OCI-LY7 (cell line): ENCODE results near the gene MTCH1. TPM values are rescaled to one million over a fixed set of nuclear protein-coding genes. Genes with fewer than 3 reads are reported as not detected.
A peak's percentile ranks its signal among the peaks of the same experiment; 100 is the strongest.

ENCODE experiments used
- BruUV-seq: library from RNA; stranded (reverse); fragments of 400-500 nt; replicated peaks from 2 replicates; lab custom pipeline; 2021; lab: Mats Ljungman, UMichigan
- CTCF ChIA-PET: fragments of 300-600 bp; sonication (Branson Sonifier 250); formaldehyde crosslinking; loops from one replicate; lab custom pipeline; 2022; ENCODE audit warnings: antibody characterized with exemption; ENCODE audit not compliant: unreplicated experiment; lab: Charles Lee
- POLR2A ChIA-PET: fragments of 300-600 bp; sonication (Branson Sonifier 250); formaldehyde crosslinking; loops from one replicate; lab custom pipeline; 2022; ENCODE audit warnings: antibody characterized with exemption; lab: Charles Lee
- DNase-seq: peaks from one replicate; pipeline ENCODE4 v3.0.0-alpha.2; 2015; ENCODE audit warnings: low spot score
- H2AFZ ChIP-seq: fragments of 200-600 bp; sonication (generic), shearing (Covaris generic); 2 replicates; pipeline ENCODE4 v1.6.1; 2014; ENCODE audit warnings: mild to moderate bottlenecking, antibody characterized with exemption, low read length, moderate library complexity
- H3K27ac ChIP-seq: fragments of 200-600 bp; sonication (generic); 2 replicates; pipeline ENCODE4 v1.5.1; 2014; ENCODE audit warnings: mixed run types, low read depth, mild to moderate bottlenecking, moderate library complexity, low read length, inconsistent platforms; ENCODE audit not compliant: poor library complexity, severe bottlenecking
- H3K36me3 ChIP-seq: fragments of 200-600 bp; sonication (generic); 2 replicates; pipeline ENCODE4 v1.6.1; 2014; ENCODE audit warnings: mild to moderate bottlenecking, antibody characterized with exemption, low read length, moderate library complexity, mixed read lengths; ENCODE audit not compliant: insufficient read depth
- H3K4me1 ChIP-seq: fragments of 200-600 bp; sonication (generic); 2 replicates; pipeline ENCODE4 v1.5.1; 2014; ENCODE audit warnings: mild to moderate bottlenecking, low read length; ENCODE audit not compliant: insufficient read depth, poor library complexity, severe bottlenecking
- H3K4me2 ChIP-seq: fragments of 200-600 bp; sonication (generic); 2 replicates; pipeline ENCODE4 v1.6.1; 2014; ENCODE audit warnings: mild to moderate bottlenecking, low read length
- H3K4me3 ChIP-seq: fragments of 200-600 bp; sonication (generic); 2 replicates; pipeline ENCODE4 v1.5.1; 2014; ENCODE audit warnings: mild to moderate bottlenecking, low read depth, low read length; ENCODE audit not compliant: poor library complexity, severe bottlenecking
- H3K79me2 ChIP-seq: fragments of 200-600 bp; sonication (generic); 2 replicates; pipeline ENCODE4 v1.6.1; 2016; ENCODE audit warnings: low read depth, mild to moderate bottlenecking, low read length, moderate library complexity, mixed read lengths; ENCODE audit not compliant: insufficient read depth
- H3K9me2 ChIP-seq: fragments of 200-600 bp; sonication (generic); 2 replicates; pipeline ENCODE4 v1.6.1; 2016; ENCODE audit warnings: mild to moderate bottlenecking, low read length, mixed read lengths; ENCODE audit not compliant: insufficient read depth
- H3K9me3 ChIP-seq: fragments of 200-600 bp; sonication (generic); 2 replicates; pipeline ENCODE4 v1.6.1; 2014; ENCODE audit warnings: mild to moderate bottlenecking, mixed run types, low read length, mixed read lengths
- H4K20me1 ChIP-seq: fragments of 200-600 bp; sonication (generic); 2 replicates; pipeline ENCODE4 v1.6.1; 2014; ENCODE audit warnings: mild to moderate bottlenecking, antibody characterized with exemption, low read length, moderate library complexity, mixed read lengths; ENCODE audit not compliant: insufficient read depth
- EZH2phosphoT487 ChIP-seq: fragments of 200-600 bp; sonication (generic); IDR thresholded peaks from 2 replicates; pipeline ENCODE4 v1.6.1; 2018; ENCODE audit warnings: low read depth, borderline replicate concordance, mild to moderate bottlenecking, mixed run types, antibody characterized with exemption, low read length, moderate library complexity, mixed read lengths
- intact Hi-C: fragments of 100-400 bp; cut with micrococcal nuclease; formaldehyde crosslinking; loops from one replicate; pipeline ENCODE4 v1.10.0; 2022; ENCODE audit not compliant: unreplicated experiment
- total RNA-seq, 2 experiments: library from RNA; depleted of rRNA in 1 of 2; stranded (reverse); fragments of >200 nt in 1 of 2; shearing (Covaris generic) in 1 of 2; gene quantifications; 2 replicates each; pipeline ENCODE4 v1.2.3, GENCODE V29; 2014 to 2022
- TF ChIP-seq, protein P1 (sequence below): fragments of 200-600 bp; sonication (generic); conservative IDR thresholded peaks from 2 replicates; pipeline ENCODE4 v1.5.1; 2014; ENCODE audit warnings: mild to moderate bottlenecking, antibody characterized with exemption, low read length, moderate library complexity, mixed read lengths

MTCH1 gene
- total RNA-seq, 2 experiments from 2014 or later: 72.5 to 93.7 TPM

GRCh38 chr6:37021356-37022129 lies 35.5 kb upstream of the MTCH1 start:
- Histone ChIP-seq H3K27ac (no peak overlapping the region), H3K4me1 (peaks cover 13% of the 10 kb centered on the region), H3K79me2 (no peaks in the 10 kb centered on the region), H3K9me2 (no peaks in the 10 kb centered on the region), H2AFZ (no peak overlapping the region), H3K4me3 (no peak overlapping the region), H3K36me3 (no peaks in the 10 kb centered on the region), H3K9me3 (no peaks in the 10 kb centered on the region), H3K4me2 (no peak overlapping the region), H4K20me1 (no peaks in the 10 kb centered on the region)
- POLR2A ChIA-PET: no interaction called here
- CTCF ChIA-PET: interaction anchor here (0.5 to 1.0 kb wide), 2 partner anchors 151 to 176 kb away, joined by 3 to 4 read pairs; no protein-coding TSS in a partner anchor
- BruUV-seq: no TSS peak
- peak; percentile 45 for DNase-seq
- intact Hi-C loops: no loop called here
- TF ChIP-seq, protein P1, sequence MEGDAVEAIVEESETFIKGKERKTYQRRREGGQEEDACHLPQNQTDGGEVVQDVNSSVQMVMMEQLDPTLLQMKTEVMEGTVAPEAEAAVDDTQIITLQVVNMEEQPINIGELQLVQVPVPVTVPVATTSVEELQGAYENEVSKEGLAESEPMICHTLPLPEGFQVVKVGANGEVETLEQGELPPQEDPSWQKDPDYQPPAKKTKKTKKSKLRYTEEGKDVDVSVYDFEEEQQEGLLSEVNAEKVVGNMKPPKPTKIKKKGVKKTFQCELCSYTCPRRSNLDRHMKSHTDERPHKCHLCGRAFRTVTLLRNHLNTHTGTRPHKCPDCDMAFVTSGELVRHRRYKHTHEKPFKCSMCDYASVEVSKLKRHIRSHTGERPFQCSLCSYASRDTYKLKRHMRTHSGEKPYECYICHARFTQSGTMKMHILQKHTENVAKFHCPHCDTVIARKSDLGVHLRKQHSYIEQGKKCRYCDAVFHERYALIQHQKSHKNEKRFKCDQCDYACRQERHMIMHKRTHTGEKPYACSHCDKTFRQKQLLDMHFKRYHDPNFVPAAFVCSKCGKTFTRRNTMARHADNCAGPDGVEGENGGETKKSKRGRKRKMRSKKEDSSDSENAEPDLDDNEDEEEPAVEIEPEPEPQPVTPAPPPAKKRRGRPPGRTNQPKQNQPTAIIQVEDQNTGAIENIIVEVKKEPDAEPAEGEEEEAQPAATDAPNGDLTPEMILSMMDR: peak; percentile 71
- no peak for TF ChIP-seq EZH2phosphoT487

DNA sequence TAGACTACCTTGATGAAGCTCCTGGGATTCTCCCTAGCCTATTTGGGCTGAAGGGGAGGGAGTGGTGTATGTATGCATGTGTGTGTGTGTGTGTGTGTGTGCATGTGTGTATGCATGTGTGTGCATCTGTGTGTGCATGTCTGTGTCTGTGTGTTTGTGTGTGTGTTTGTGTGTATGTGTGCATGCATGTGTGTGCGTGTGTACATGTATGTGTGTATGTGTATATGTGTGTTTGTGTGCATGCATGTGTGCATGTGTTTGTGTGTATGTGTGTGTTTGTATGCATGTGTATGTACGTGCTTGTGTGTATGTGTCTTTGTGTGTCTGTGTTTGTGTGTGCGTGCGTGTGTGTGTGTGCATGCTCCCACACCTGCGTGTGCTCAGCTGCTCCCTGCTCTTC lies 34.8 kb upstream of the MTCH1 start:
- DNase-seq: no peak
- TF ChIP-seq EZH2phosphoT487: no peak
- TF ChIP-seq, protein P1: no peak
- peaks cover 13% of the 10 kb centered on the region for H3K4me1 ChIP-seq
- BruUV-seq: no TSS peak
- H3K4me3 ChIP-seq: no peak overlapping the region
- CTCF ChIA-PET: interaction anchor here (1.0 kb wide), 1 partner anchor 152 kb away, joined by 4 read pairs; no protein-coding TSS in a partner anchor
- no peaks in the 10 kb centered on the region for H3K9me2 ChIP-seq
- intact Hi-C loops: no loop called here
- no peak overlapping the region for H3K27ac ChIP-seq
- H3K9me3 ChIP-seq: no peaks in the 10 kb centered on the region
- no peaks in the 10 kb centered on the region for H3K36me3 ChIP-seq
- H4K20me1 ChIP-seq: no peaks in the 10 kb centered on the region
- H3K4me2 ChIP-seq: no peak overlapping the region
- H2AFZ ChIP-seq: no peak overlapping the region
- POLR2A ChIA-PET: interaction anchor here (0.6 kb wide), 1 partner anchor 138 kb away, joined by 3 read pairs; no protein-coding TSS in a partner anchor
- H3K79me2 ChIP-seq: no peaks in the 10 kb centered on the region

- Histone ChIP-seq H3K4me3 (no peak overlapping the region), H3K79me2 (no peaks in the 10 kb centered on the region), H3K9me3 (no peaks in the 10 kb centered on the region), H3K4me1 (peaks cover 13% of the 10 kb centered on the region), H3K9me2 (no peaks in the 10 kb centered on the region), H3K4me2 (no peak overlapping the region), H3K27ac (no peak overlapping the region), H4K20me1 (no peaks in the 10 kb centered on the region), H2AFZ (no peak overlapping the region), H3K36me3 (no peaks in the 10 kb centered on the region)
- no TSS peak for BruUV-seq
- POLR2A ChIA-PET: interaction anchor here (0.6 to 1.5 kb wide), 2 partner anchors 106 to 137 kb away, joined by 3 read pairs; no protein-coding TSS in a partner anchor
- DNase-seq: no peak
- intact Hi-C loops: no loop called here
- CTCF ChIA-PET: no interaction called here
- TF ChIP-seq, protein P1: no peak
- TF ChIP-seq EZH2phosphoT487: no peak
These were observed 34.4 kb upstream of the MTCH1 start for GRCh38 chr6:37020381-37020780.
